Measurements from ENCODE around the gene TUBA1B. TPM values are rescaled to one million over a fixed set of nuclear protein-coding genes. Genes with fewer than 3 reads are reported as not detected.

The TUBA1B gene
- total RNA-seq, 2 experiments from 2014 or later, result 2,079 to 3,539 TPM

GRCh38 chr12:49133590-49133989 is 2.4 kb upstream of the TUBA1B start:
- intact Hi-C loops (cut with micrococcal nuclease; ENCODE audit: unreplicated experiment), result loop anchor here (5.0 kb wide), 3 partner anchors 116 to 609 kb away; partner anchors contain the start of genes DDX23, PRKAG1 and TMBIM6
- TF ChIP-seq CTCF (conservative IDR thresholded peaks at IDR 0.05; ENCODE audit: low read length) (no peak), EZH2phosphoT487 (IDR thresholded peaks at IDR 0.05; ENCODE audit: borderline replicate concordance, low read depth, low read length) (no peak)
- H3K9me2 ChIP-seq (ENCODE audit: insufficient read depth, low read length), result no peaks in the 10 kb centered on the region
- H3K36me3 ChIP-seq (ENCODE audit: insufficient read depth, low read length), result peaks cover 34% of the 10 kb centered on the region
- peaks cover 22% of the 10 kb centered on the region for H3K4me1 ChIP-seq (ENCODE audit: insufficient read depth, low read length, poor library complexity, severe bottlenecking)
- peak overlapping the region; percentile 99 for H3K4me2 ChIP-seq (ENCODE audit: low read length)
- H3K79me2 ChIP-seq (ENCODE audit: insufficient read depth, low read depth, low read length), result peaks cover 58% of the 10 kb centered on the region
- H2AFZ ChIP-seq (ENCODE audit: low read length), result peak overlapping the region; percentile 78; the same call in 1 of the 2 replicates
- H4K20me1 ChIP-seq (ENCODE audit: insufficient read depth, low read length), result peaks cover 15% of the 10 kb centered on the region
- ChIA-PET POLR2A (interaction anchor here (0.7 to 2.5 kb wide), 5 partner anchors 11 to 380 kb away, joined by 3 to 22 read pairs (median 5); partner anchors contain the start of gene TUBA1A), CTCF (ENCODE audit: unreplicated experiment) (no interaction called here)
- BruUV-seq (replicated peaks), result no TSS peak
- H3K9me3 ChIP-seq (ENCODE audit: low read length), result no peaks in the 10 kb centered on the region
- H3K27ac ChIP-seq (ENCODE audit: low read depth, low read length, poor library complexity, severe bottlenecking), result peak overlapping the region; percentile 95
- DNase-seq (ENCODE audit: low spot score), result no peak
- H3K4me3 ChIP-seq (ENCODE audit: low read depth, low read length, poor library complexity, severe bottlenecking), result peak overlapping the region; percentile 90

GRCh38 chr12:49133014-49133413 is 1.8 kb upstream of the TUBA1B start:
- Histone ChIP-seq H3K9me2 (ENCODE audit: insufficient read depth, low read length) (no peaks in the 10 kb centered on the region), H3K79me2 (ENCODE audit: insufficient read depth, low read depth, low read length) (peaks cover 58% of the 10 kb centered on the region), H3K36me3 (ENCODE audit: insufficient read depth, low read length) (peaks cover 37% of the 10 kb centered on the region), H2AFZ (ENCODE audit: low read length) (peak overlapping the region; percentile 78), H3K9me3 (ENCODE audit: low read length) (no peaks in the 10 kb centered on the region), H3K4me2 (ENCODE audit: low read length) (peak overlapping the region; percentile 99), H3K4me1 (ENCODE audit: insufficient read depth, low read length, poor library complexity, severe bottlenecking) (peaks cover 22% of the 10 kb centered on the region), H3K4me3 (ENCODE audit: low read depth, low read length, poor library complexity, severe bottlenecking) (peak overlapping the region; percentile 90), H4K20me1 (ENCODE audit: insufficient read depth, low read length) (peaks cover 15% of the 10 kb centered on the region), H3K27ac (ENCODE audit: low read depth, low read length, poor library complexity, severe bottlenecking) (peak overlapping the region; percentile 95)
- no peak for TF ChIP-seq EZH2phosphoT487 (IDR thresholded peaks at IDR 0.05; ENCODE audit: borderline replicate concordance, low read depth, low read length)
- TF ChIP-seq CTCF (conservative IDR thresholded peaks at IDR 0.05; ENCODE audit: low read length), result no peak
- DNase-seq (ENCODE audit: low spot score), result peak; percentile 27
- ChIA-PET CTCF (ENCODE audit: unreplicated experiment) (interaction anchor here (2.7 kb wide), 1 partner anchor 56 kb away, joined by 14 read pairs; the partner anchor contains the start of gene TUBA1A), POLR2A (interaction anchor here (0.6 to 3.2 kb wide), 16 partner anchors 11 to 953 kb away, joined by 3 to 23 read pairs (median 4); partner anchors contain the start of genes TROAP, TUBA1A and TUBA1C)
- intact Hi-C loops (cut with micrococcal nuclease; ENCODE audit: unreplicated experiment), result loop anchor here (5.0 kb wide), 3 partner anchors 116 to 609 kb away; partner anchors contain the start of genes DDX23, PRKAG1 and TMBIM6
- BruUV-seq (replicated peaks), result no TSS peak
